Measurements from ENCODE around the gene TMEM260. TPM values are rescaled to one million over a fixed set of nuclear protein-coding genes. Genes with fewer than 3 reads are reported as not detected.

TMEM260 gene
- total and polyA plus RNA-seq, 2 donors (not counting 3 experiments of a cell fraction or from before 2014, with no cell fraction given), result 9.1 to 16.2 TPM

- H3K9me1 ChIP-seq (replicated peaks; ENCODE audit: control insufficient read depth, extremely low read depth, insufficient read depth, low read length), result no peaks in the 10 kb centered on the region
- H3K79me2 ChIP-seq (ENCODE audit: control insufficient read depth, insufficient read depth, low read length), result no peaks in the 10 kb centered on the region
- H3K9me3 ChIP-seq (replicated peaks; ENCODE audit: control insufficient read depth, insufficient read depth, low read length), result no peaks in the 10 kb centered on the region
- peaks cover 2 to 3% of the 10 kb centered on the region in 2 experiments for H3K27me3 ChIP-seq (ENCODE audit: control insufficient read depth in 2 of 2, insufficient read depth in 2 of 2, low read length in 2 of 2)
- ChIA-PET CTCF (no interaction called here), POLR2A (no interaction called here)
- no TSS peak for BruUV-seq (replicated peaks)
- no peak for FAIRE-seq
- DNase-seq (ENCODE audit: low read depth, low spot score), result no peak
- no peak overlapping the region for H3K27ac ChIP-seq (ENCODE audit: insufficient read depth, low read depth, low read length)
- H3K4me3 ChIP-seq (replicated peaks in 1 of 3; ENCODE audit: insufficient read depth in 1 of 3, low read depth in 1 of 3, low read length in 3 of 3), result no peak overlapping the region
- no peaks in the 10 kb centered on the region for H3K4me1 ChIP-seq (ENCODE audit: control insufficient read depth, extremely low read depth, insufficient read depth, low read length)
- H3K4me2 ChIP-seq (ENCODE audit: insufficient read depth, low read length), result no peak overlapping the region
- intact Hi-C loops (cut with micrococcal nuclease), result no loop called here
- no peak overlapping the region for H3K9ac ChIP-seq (replicated peaks; ENCODE audit: extremely low read depth, insufficient read depth, low read length)
- no peaks in the 10 kb centered on the region for H3K36me3 ChIP-seq (ENCODE audit: control insufficient read depth in 2 of 2, extremely low read depth in 1 of 2, insufficient read depth in 2 of 2, low read length in 2 of 2)
- TF ChIP-seq CTCF (IDR thresholded peaks at IDR 0.05; ENCODE audit: extremely low read depth in 1 of 2, insufficient read depth in 1 of 2, low read depth in 1 of 2, low read length in 2 of 2), result no peak
- no peak for TF ChIP-seq GATA2 (IDR thresholded peaks at IDR 0.05; ENCODE audit: insufficient read depth, insufficient read length, low read depth, low read length)
- TF ChIP-seq JUN (IDR thresholded peaks at IDR 0.05; ENCODE audit: borderline replicate concordance, insufficient read depth, insufficient read length, low read depth), result no peak
- TF ChIP-seq FOS (IDR thresholded peaks at IDR 0.05; ENCODE audit: borderline replicate concordance, insufficient read depth, low read length), result no peak
- no peak for TF ChIP-seq POLR2AphosphoS5 (IDR thresholded peaks at IDR 0.05; ENCODE audit: insufficient read depth, low read depth, low read length)
- no peak for TF ChIP-seq POLR2A (IDR thresholded peaks at IDR 0.05; ENCODE audit: low read depth, low read length)
- no peak for TF ChIP-seq MAX (IDR thresholded peaks at IDR 0.05; ENCODE audit: insufficient read depth, insufficient read length)
- no peak for TF ChIP-seq MYC (IDR thresholded peaks at IDR 0.05; ENCODE audit: low read depth, low read length)
- TF ChIP-seq EZH2 (IDR thresholded peaks at IDR 0.05; ENCODE audit: borderline replicate concordance, low read depth, low read length, severe bottlenecking), result no peak
- H2AFZ ChIP-seq (ENCODE audit: low read depth, low read length), result no peak overlapping the region
- no peaks in the 10 kb centered on the region for H4K20me1 ChIP-seq (replicated peaks; ENCODE audit: control insufficient read depth, extremely low read depth, insufficient read depth, low read length)
- dilution Hi-C loops (cut with MboI; ENCODE audit: extremely low pct_ligation_motif_present, low sequenced_read_pairs), result no loop called here
Observed at GRCh38 chr14:56534656-56535055, 44.9 kb upstream of the TMEM260 start.
